Coronary artery (tissue), 2 donors: Measurements from ENCODE around the gene DNAJC18.
A peak's percentile ranks its signal among the peaks of the same experiment; 100 is the strongest.

ENCODE experiments used
- DNase-seq: peaks from one replicate; pipeline ENCODE4 v3.0.0-alpha.2; 2017; ENCODE audit warnings: low spot score
- H3K27ac ChIP-seq, 2 donors: fragments of 200-600 bp; sonication (generic); one replicate each; pipeline ENCODE4 v1.5.1; 2016 to 2019
- H3K4me3 ChIP-seq: fragments of 200-600 bp; sonication (generic); 2 replicates; pipeline ENCODE4 v1.5.1; 2016; ENCODE audit warnings: mild to moderate bottlenecking, moderate library complexity
- TF ChIP-seq, protein P1 (sequence below): fragments of 200-600 bp; sonication (generic); IDR thresholded peaks from one replicate; pipeline ENCODE4 v1.5.1; 2019; ENCODE audit warnings: antibody characterized with exemption

Gene DNAJC18

DNA sequence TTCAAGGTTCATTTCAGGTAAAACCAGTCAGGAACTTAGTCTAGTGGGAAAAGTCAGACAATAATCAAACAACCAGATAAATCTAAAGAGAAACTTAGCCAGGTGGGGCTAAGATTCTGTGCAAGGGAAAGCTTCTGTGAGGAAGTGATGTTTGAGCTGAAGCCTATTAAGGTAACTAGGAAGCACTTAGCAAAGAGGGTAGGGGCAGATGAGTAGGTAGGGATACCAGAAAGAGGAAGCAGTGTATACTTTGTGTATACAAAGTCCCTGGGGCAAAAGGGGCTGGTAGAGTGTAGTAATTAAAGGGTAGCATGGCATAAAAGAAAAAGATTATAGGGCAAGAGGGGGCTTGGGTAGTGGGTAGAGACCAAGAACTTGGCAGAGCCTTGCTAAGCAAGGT, 31.8 kb downstream of the DNAJC18 start:
- TF ChIP-seq, protein P1, sequence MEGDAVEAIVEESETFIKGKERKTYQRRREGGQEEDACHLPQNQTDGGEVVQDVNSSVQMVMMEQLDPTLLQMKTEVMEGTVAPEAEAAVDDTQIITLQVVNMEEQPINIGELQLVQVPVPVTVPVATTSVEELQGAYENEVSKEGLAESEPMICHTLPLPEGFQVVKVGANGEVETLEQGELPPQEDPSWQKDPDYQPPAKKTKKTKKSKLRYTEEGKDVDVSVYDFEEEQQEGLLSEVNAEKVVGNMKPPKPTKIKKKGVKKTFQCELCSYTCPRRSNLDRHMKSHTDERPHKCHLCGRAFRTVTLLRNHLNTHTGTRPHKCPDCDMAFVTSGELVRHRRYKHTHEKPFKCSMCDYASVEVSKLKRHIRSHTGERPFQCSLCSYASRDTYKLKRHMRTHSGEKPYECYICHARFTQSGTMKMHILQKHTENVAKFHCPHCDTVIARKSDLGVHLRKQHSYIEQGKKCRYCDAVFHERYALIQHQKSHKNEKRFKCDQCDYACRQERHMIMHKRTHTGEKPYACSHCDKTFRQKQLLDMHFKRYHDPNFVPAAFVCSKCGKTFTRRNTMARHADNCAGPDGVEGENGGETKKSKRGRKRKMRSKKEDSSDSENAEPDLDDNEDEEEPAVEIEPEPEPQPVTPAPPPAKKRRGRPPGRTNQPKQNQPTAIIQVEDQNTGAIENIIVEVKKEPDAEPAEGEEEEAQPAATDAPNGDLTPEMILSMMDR, result no peak
- H3K4me3 ChIP-seq, result no peak overlapping the region
- H3K27ac ChIP-seq, result no peak overlapping the region
- DNase-seq, result no peak

DNA sequence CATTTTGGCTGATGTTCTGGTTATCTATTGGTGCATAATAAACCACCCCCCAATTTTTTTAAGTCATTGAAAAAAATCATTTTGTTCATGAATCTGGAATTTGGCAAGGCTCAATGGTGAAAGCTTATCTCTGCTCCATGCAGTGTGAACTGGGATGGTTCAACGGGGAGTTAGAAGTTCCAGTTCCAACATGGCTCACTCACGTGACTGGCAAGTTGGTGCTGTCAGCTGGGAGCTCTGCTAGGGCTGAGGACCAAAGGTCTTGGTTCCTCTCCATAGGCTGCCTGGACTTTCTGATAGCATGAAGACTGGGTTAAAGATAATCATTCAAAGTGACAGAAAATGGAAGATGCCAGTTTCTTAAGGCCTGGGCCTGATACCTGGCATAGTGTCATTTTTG, 32.4 kb downstream of the DNAJC18 start:
- Histone ChIP-seq H3K27ac (no peak overlapping the region), H3K4me3 (no peak overlapping the region)
- DNase-seq, result no peak
- TF ChIP-seq, protein P1, result no peak

DNA sequence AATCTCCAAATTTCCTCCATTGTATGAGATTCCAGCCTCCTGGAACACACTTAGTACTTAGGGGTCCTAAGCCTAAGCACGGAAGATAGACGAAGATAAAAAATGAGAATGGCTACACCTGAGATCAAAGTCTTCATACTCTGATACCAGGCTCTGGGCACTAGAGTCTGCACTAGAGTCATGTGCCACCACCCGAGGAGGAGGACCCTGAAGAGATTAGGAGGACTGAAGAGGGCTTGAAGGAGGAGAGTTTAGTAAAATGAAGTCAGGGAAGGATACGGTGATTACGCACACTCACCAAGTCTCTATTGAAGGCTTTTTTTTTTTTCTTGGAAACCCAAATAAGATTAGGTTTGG, 34.9 kb downstream of the DNAJC18 start:
- no peak for DNase-seq
- H3K27ac ChIP-seq, result peak overlapping the region; percentile 58 to 98
- H3K4me3 ChIP-seq, result peak overlapping the region; percentile 77
- TF ChIP-seq, protein P1, result no peak

DNA sequence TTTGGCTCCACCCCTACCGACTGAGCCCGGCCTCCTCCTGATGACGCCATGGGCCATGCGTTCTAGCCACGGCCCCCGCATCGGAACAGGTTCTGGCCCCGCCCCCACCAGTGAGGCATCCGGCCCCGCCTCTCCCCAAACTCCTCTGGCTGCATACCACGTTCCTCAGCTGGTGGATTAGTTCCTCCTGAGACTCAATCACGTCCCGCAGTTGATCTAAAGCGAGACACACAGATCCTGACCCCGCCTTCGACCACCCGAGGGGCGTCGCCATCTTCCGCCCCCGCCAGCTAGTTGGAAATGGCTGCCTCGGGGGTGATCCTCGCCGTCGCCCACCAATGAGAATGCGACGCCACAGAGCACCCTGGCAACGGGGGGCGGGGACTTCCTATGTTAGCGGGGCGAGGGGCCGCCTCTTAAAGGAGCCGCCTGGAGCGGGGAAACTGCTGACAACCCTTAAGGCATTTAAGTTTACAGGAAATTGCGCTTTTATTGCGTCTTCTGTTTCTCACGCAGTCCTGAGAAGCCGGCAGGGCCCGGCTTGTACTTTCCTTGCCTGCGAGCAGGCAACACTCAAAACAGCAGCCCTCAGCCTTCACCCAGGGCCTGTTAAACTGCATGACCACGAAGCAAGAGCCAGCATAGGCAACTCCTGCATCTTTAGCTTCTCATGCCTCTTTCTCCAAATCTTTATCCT, 35.4 kb downstream of the DNAJC18 start, which contains the start of gene SPATA24:
Gene SPATA24, minus strand, starts transcription at position 303 of the 697 bp plus-strand sequence. Its CDS starts 29 bp downstream, at position 274.
- peak within 1 kb of the TSS; percentile 77 for H3K4me3 ChIP-seq
- H3K27ac ChIP-seq, result peak within 1 kb of the TSS; percentile 58 to 98
- TF ChIP-seq, protein P1, result no peak
- DNase-seq, result peak; percentile 98

DNA sequence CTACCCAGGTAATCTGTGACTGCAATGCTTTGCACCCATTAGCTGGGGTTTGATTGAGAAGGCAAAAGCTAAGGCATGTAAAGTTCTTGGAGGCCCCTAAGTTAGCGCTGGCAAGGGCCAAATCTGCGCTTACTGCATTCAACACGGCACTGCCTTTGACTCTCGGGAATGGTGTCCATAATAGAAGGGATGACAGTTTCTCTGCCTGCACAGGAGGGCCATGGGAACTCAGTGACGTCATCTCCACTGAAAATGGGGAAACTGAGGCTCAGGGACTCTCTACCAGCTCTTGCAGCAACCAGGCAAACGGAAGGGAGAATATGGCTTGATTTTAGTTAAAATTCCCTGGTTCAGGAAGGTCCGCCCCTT, 35.9 kb downstream of the DNAJC18 start:
- DNase-seq, result no peak
- TF ChIP-seq, protein P1, result no peak
- H3K27ac ChIP-seq, result peak overlapping the region; percentile 58 to 98
- H3K4me3 ChIP-seq, result peak overlapping the region; percentile 77

DNA sequence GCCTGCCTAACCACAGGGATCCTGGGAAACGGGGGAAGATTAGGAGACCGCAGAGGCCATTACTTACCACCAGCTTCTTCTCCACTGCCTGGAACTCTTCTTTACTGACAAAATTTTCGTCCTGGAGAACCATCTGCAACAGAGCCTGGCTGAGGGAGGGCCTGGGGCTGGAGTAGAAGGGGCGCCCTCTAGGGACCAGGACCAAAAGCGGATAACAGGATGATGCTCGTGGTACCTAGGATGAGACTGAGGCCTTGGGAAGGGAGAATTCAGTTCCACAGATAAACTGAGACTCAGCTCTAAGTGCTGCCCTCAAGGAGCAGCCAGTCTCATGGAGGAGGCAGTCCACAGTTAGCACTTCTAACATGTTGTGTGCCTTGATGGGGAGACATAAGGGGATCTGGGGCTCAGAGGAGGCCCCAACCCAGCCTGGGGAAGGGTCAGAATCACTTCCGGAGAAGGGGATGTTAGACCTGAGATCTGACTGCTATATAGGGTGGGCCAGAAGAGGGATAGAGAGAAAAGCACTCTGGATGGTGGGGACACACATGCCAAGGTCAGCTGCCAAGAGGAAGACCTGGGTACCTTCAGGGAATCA, 36.7 kb downstream of the DNAJC18 start:
- Histone ChIP-seq H3K4me3 (peak overlapping the region; percentile 77), H3K27ac (peak overlapping the region in 1 of 2 donors; percentile 98)
- no peak for DNase-seq
- TF ChIP-seq, protein P1, result no peak

DNA sequence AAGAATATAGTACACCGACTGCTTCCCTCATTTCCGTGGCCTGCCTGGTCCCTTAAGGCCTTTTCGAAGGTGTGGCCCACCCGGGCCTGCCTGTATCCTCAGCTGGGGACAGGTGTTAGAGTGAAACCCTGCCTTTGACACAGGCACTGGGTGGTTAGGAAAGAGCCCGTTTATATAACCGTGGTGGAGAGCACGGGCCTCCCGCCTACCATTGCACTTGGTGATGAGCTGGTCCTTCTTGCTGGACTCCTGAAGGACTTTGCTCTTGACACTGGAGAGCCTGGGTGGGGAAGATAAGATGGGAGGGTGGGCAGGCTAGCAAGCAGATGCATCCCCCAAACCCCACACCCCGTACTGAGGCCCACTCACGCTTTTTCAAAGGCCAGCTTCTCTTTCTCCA, 37.8 kb downstream of the DNAJC18 start:
- TF ChIP-seq, protein P1, result no peak
- DNase-seq, result no peak
- Histone ChIP-seq H3K27ac (no peak overlapping the region), H3K4me3 (no peak overlapping the region)
